ENCODE data around the gene HEYL.

HEYL gene

DNA sequence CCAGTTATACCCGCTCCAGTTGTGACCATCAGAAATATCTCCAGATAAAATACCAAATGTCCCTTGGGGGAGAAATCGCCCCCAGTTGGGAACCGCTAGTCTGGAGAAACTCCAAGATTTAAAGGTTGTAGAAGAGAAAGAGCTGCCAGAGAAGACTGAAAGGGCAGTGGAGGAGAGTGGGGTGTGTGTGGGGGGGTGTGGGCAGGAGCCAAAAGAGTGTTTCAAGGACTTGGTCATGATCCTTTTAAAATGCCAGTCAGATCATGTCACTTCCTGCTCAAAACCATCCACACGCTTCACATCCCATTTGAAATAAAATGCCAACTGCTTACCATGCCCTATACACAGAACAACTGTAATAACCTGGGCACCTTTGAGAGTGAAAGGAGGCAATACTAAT, 3.4 kb upstream of the HEYL start:
- Histone ChIP-seq H3K27me3 (no peaks in the 10 kb centered on the region), H3K4me1 (peaks cover 4 to 73% (median 40%) of the 10 kb centered on the region in 4 donors), H3K4me3 (no peak overlapping the region), H3K9me3 (no peaks in the 10 kb centered on the region), H3K27ac (peak overlapping the region; percentile 70 to 97), H3K36me3 (no peaks in the 10 kb centered on the region)
- intact Hi-C loops (cut with DNase I; ENCODE audit: low total_unique reads) = no loop called here
- TF ChIP-seq, protein P1, sequence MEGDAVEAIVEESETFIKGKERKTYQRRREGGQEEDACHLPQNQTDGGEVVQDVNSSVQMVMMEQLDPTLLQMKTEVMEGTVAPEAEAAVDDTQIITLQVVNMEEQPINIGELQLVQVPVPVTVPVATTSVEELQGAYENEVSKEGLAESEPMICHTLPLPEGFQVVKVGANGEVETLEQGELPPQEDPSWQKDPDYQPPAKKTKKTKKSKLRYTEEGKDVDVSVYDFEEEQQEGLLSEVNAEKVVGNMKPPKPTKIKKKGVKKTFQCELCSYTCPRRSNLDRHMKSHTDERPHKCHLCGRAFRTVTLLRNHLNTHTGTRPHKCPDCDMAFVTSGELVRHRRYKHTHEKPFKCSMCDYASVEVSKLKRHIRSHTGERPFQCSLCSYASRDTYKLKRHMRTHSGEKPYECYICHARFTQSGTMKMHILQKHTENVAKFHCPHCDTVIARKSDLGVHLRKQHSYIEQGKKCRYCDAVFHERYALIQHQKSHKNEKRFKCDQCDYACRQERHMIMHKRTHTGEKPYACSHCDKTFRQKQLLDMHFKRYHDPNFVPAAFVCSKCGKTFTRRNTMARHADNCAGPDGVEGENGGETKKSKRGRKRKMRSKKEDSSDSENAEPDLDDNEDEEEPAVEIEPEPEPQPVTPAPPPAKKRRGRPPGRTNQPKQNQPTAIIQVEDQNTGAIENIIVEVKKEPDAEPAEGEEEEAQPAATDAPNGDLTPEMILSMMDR (IDR thresholded peaks at IDR 0.05) = no peak
- DNase-seq = peak; percentile 43 to 83

DNA sequence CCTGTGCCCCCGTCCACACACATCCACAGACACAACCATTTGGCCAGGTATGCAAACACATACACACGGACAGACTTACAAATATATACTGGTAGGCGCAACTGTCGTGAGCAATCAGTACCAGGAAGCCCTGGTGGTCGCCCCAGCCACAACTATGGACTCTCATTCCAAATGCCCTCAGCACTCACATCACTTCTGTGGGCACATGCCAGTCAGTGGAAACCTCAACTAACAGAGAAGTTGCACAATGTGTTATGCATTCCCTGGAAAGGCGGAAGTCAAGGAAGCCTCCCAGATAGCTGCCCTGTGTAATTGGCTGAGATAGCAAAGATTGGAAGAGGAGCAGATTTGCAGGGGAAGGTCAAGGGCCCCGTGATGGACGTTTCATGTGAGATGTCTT, 1.4 kb upstream of the HEYL start:
- Histone ChIP-seq H3K27ac (peak overlapping the region; percentile 96 to 97), H3K4me3 (no peak overlapping the region), H3K4me1 (peaks cover 0 to 73% (median 25%) of the 10 kb centered on the region in 4 donors), H3K27me3 (no peaks in the 10 kb centered on the region), H3K36me3 (no peaks in the 10 kb centered on the region), H3K9me3 (no peaks in the 10 kb centered on the region)
- no peak for DNase-seq
- intact Hi-C loops (cut with DNase I; ENCODE audit: low total_unique reads) = no loop called here
- TF ChIP-seq, protein P1 (IDR thresholded peaks at IDR 0.05) = no peak

DNA sequence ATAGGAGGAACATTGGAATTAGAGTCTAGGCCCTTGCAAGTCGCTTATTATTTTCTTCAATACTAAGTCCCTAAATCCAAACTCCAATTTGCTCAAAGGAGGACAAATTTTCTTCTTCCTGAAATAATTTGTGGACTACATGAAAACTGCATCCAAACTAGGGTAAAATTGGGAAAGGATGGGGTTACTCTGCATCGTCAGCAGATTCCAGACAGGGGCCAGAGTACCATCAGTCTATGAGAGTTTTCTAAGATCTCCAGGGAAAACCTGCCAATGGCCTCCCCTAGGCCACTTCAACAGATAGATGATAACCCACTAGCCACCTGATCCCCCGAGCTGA, 508 bp downstream of the HEYL start:
- Histone ChIP-seq H3K27me3 (no peaks in the 10 kb centered on the region), H3K36me3 (no peaks in the 10 kb centered on the region), H3K27ac (peak overlapping the region; percentile 96 to 97), H3K9me3 (no peaks in the 10 kb centered on the region), H3K4me3 (peak overlapping the region; percentile 74 to 91), H3K4me1 (peaks cover 0 to 88% (median 32%) of the 10 kb centered on the region in 4 donors)
- intact Hi-C loops (cut with DNase I; ENCODE audit: low total_unique reads) = no loop called here
- DNase-seq = no peak
- TF ChIP-seq, protein P1 (IDR thresholded peaks at IDR 0.05) = no peak

DNA sequence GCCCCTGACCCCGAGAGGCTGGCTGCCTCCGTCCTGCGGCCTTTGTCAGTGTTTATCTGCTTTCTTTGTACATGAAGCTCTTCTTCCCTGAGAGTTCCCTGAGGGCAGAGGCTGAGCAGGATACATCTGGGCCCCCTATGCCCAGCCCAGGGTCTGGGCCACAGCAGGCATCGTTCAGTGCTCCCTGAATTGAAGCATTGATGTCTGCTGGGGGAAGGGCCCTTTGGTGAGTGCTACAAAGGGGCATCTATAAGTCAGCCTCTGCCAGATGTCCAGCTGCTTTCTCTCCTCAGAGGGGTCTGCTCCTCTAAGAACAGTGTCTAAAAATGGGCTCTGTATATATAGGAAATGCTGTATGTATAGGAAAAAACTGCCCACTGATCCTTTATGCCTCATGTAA, 2.1 kb downstream of the HEYL start:
- Histone ChIP-seq H3K27ac (peak overlapping the region; percentile 96 to 97), H3K4me3 (peak overlapping the region; percentile 74 to 91), H3K4me1 (peaks cover 0 to 85% (median 36%) of the 10 kb centered on the region in 4 donors), H3K36me3 (peaks cover 0 to under 1% (median under 1%) of the 10 kb centered on the region in 3 donors), H3K9me3 (no peaks in the 10 kb centered on the region), H3K27me3 (no peaks in the 10 kb centered on the region)
- TF ChIP-seq, protein P1 (IDR thresholded peaks at IDR 0.05) = no peak
- intact Hi-C loops (cut with DNase I; ENCODE audit: low total_unique reads) = no loop called here
- DNase-seq = no peak

DNA sequence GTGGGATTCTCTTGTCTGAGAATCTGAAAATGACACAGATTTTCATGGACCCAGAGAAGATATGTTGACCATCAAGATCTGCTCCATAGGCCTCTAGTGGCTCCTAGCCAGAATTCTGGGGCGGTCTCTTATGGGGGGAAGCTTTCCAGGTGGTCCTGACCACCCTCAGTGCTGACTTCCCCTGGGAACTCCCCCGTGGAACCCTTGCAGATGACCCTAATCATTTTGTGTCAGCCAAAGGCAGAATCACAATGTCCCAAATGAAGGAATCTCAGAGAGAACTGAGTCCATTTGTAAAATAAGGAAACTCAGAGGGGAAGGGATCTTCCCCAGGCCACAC, 3.6 kb downstream of the HEYL start:
- peaks cover 0 to 82% (median 43%) of the 10 kb centered on the region in 4 donors for H3K4me1 ChIP-seq
- no peak for DNase-seq
- H3K36me3 ChIP-seq = peaks cover 15 to 16% (median 15%) of the 10 kb centered on the region in 3 donors
- TF ChIP-seq, protein P1 (IDR thresholded peaks at IDR 0.05) = no peak
- intact Hi-C loops (cut with DNase I; ENCODE audit: low total_unique reads) = no loop called here
- peak overlapping the region; percentile 74 to 91 for H3K4me3 ChIP-seq
- H3K27me3 ChIP-seq = no peaks in the 10 kb centered on the region
- no peaks in the 10 kb centered on the region for H3K9me3 ChIP-seq
- H3K27ac ChIP-seq = peak overlapping the region; percentile 96 to 97

Measured in tibial artery (tissue), 4 donors.